Measurements from ENCODE around the gene CAMK2D.

CAMK2D gene

GRCh38 chr4:113499166-113499565 lies 262.4 kb downstream of the CAMK2D start:
- Histone ChIP-seq H3K9me3 (ENCODE audit: insufficient read depth, low read depth, low read length) (peaks cover 12% of the 10 kb centered on the region), H3K4me3 (ENCODE audit: low read length) (no peak overlapping the region), H3K4me1 (ENCODE audit: insufficient read depth, low read length) (no peaks in the 10 kb centered on the region), H3K27ac (ENCODE audit: low read depth, low read length) (no peak overlapping the region), H3K27me3 (ENCODE audit: insufficient read depth, low read length) (no peaks in the 10 kb centered on the region), H3K36me3 (ENCODE audit: insufficient read depth, low read length) (peaks cover 12% of the 10 kb centered on the region; the same call in 1 of the 2 replicates), H3K9ac (ENCODE audit: low read depth, low read length) (no peak overlapping the region)
- WGBS = 91% methylated on average over 1 of the region's 1 CpG

- Histone ChIP-seq H3K9ac (ENCODE audit: low read depth, low read length) (no peak overlapping the region), H3K9me3 (ENCODE audit: insufficient read depth, low read depth, low read length) (peaks cover 12% of the 10 kb centered on the region), H3K4me1 (ENCODE audit: insufficient read depth, low read length) (no peaks in the 10 kb centered on the region), H3K4me3 (ENCODE audit: low read length) (no peak overlapping the region), H3K36me3 (ENCODE audit: insufficient read depth, low read length) (peaks cover 12% of the 10 kb centered on the region; the same call in 1 of the 2 replicates), H3K27ac (ENCODE audit: low read depth, low read length) (no peak overlapping the region), H3K27me3 (ENCODE audit: insufficient read depth, low read length) (no peaks in the 10 kb centered on the region)
- WGBS = 92% methylated on average over 3 of the region's 3 CpGs
Observed at GRCh38 chr4:113497154-113497884, 264.2 kb downstream of the CAMK2D start.

GRCh38 chr4:113496698-113497097 lies 264.8 kb downstream of the CAMK2D start:
- WGBS = 50% methylated on average over 2 of the region's 2 CpGs
- Histone ChIP-seq H3K27ac (ENCODE audit: low read depth, low read length) (no peak overlapping the region), H3K4me1 (ENCODE audit: insufficient read depth, low read length) (no peaks in the 10 kb centered on the region), H3K9me3 (ENCODE audit: insufficient read depth, low read depth, low read length) (peaks cover 12% of the 10 kb centered on the region), H3K27me3 (ENCODE audit: insufficient read depth, low read length) (no peaks in the 10 kb centered on the region), H3K36me3 (ENCODE audit: insufficient read depth, low read length) (peaks cover 12% of the 10 kb centered on the region; the same call in 1 of the 2 replicates), H3K9ac (ENCODE audit: low read depth, low read length) (no peak overlapping the region), H3K4me3 (ENCODE audit: low read length) (no peak overlapping the region)

GRCh38 chr4:113495790-113496189 lies 265.7 kb downstream of the CAMK2D start:
- peaks cover 12% of the 10 kb centered on the region; the same call in 1 of the 2 replicates for H3K36me3 ChIP-seq (ENCODE audit: insufficient read depth, low read length)
- no peak overlapping the region for H3K27ac ChIP-seq (ENCODE audit: low read depth, low read length)
- no peaks in the 10 kb centered on the region for H3K4me1 ChIP-seq (ENCODE audit: insufficient read depth, low read length)
- WGBS = 95% methylated on average over 6 of the region's 6 CpGs
- H3K9me3 ChIP-seq (ENCODE audit: insufficient read depth, low read depth, low read length) = peaks cover 12% of the 10 kb centered on the region
- H3K9ac ChIP-seq (ENCODE audit: low read depth, low read length) = no peak overlapping the region
- no peaks in the 10 kb centered on the region for H3K27me3 ChIP-seq (ENCODE audit: insufficient read depth, low read length)
- H3K4me3 ChIP-seq (ENCODE audit: low read length) = no peak overlapping the region

- no peak overlapping the region for H3K4me3 ChIP-seq (ENCODE audit: low read length)
- H3K4me1 ChIP-seq (ENCODE audit: insufficient read depth, low read length) = no peaks in the 10 kb centered on the region
- no peaks in the 10 kb centered on the region for H3K9me3 ChIP-seq (ENCODE audit: insufficient read depth, low read depth, low read length)
- H3K36me3 ChIP-seq (ENCODE audit: insufficient read depth, low read length) = no peaks in the 10 kb centered on the region; the same call in 1 of the 2 replicates
- no peak overlapping the region for H3K27ac ChIP-seq (ENCODE audit: low read depth, low read length)
- no peaks in the 10 kb centered on the region for H3K27me3 ChIP-seq (ENCODE audit: insufficient read depth, low read length)
- H3K9ac ChIP-seq (ENCODE audit: low read depth, low read length) = no peak overlapping the region
- 96% methylated on average over 6 of the region's 6 CpGs for WGBS
Observed at GRCh38 chr4:113483131-113483530, 278.4 kb downstream of the CAMK2D start.

GRCh38 chr4:113482325-113482724 lies 279.2 kb downstream of the CAMK2D start:
- Histone ChIP-seq H3K4me1 (ENCODE audit: insufficient read depth, low read length) (no peaks in the 10 kb centered on the region), H3K36me3 (ENCODE audit: insufficient read depth, low read length) (no peaks in the 10 kb centered on the region; the same call in 1 of the 2 replicates), H3K9me3 (ENCODE audit: insufficient read depth, low read depth, low read length) (peaks cover 6% of the 10 kb centered on the region; the same call in 1 of the 2 replicates), H3K9ac (ENCODE audit: low read depth, low read length) (no peak overlapping the region), H3K27me3 (ENCODE audit: insufficient read depth, low read length) (no peaks in the 10 kb centered on the region), H3K27ac (ENCODE audit: low read depth, low read length) (no peak overlapping the region), H3K4me3 (ENCODE audit: low read length) (no peak overlapping the region)

GRCh38 chr4:113481820-113482219 lies 279.7 kb downstream of the CAMK2D start:
- H3K36me3 ChIP-seq (ENCODE audit: insufficient read depth, low read length) = peaks cover 3% of the 10 kb centered on the region; the same call in 1 of the 2 replicates
- no peak overlapping the region for H3K27ac ChIP-seq (ENCODE audit: low read depth, low read length)
- H3K4me1 ChIP-seq (ENCODE audit: insufficient read depth, low read length) = no peaks in the 10 kb centered on the region
- H3K4me3 ChIP-seq (ENCODE audit: low read length) = no peak overlapping the region
- no peaks in the 10 kb centered on the region for H3K27me3 ChIP-seq (ENCODE audit: insufficient read depth, low read length)
- H3K9ac ChIP-seq (ENCODE audit: low read depth, low read length) = no peak overlapping the region
- H3K9me3 ChIP-seq (ENCODE audit: insufficient read depth, low read depth, low read length) = peaks cover 9% of the 10 kb centered on the region

GRCh38 chr4:113480109-113480508 lies 281.4 kb downstream of the CAMK2D start:
- peaks cover 3% of the 10 kb centered on the region; the same call in 1 of the 2 replicates for H3K36me3 ChIP-seq (ENCODE audit: insufficient read depth, low read length)
- no peak overlapping the region for H3K4me3 ChIP-seq (ENCODE audit: low read length)
- no peaks in the 10 kb centered on the region for H3K4me1 ChIP-seq (ENCODE audit: insufficient read depth, low read length)
- no peaks in the 10 kb centered on the region for H3K27me3 ChIP-seq (ENCODE audit: insufficient read depth, low read length)
- no peak overlapping the region for H3K27ac ChIP-seq (ENCODE audit: low read depth, low read length)
- no peak overlapping the region for H3K9ac ChIP-seq (ENCODE audit: low read depth, low read length)
- peaks cover 13% of the 10 kb centered on the region for H3K9me3 ChIP-seq (ENCODE audit: insufficient read depth, low read depth, low read length)
- 91% methylated on average over 11 of the region's 12 CpGs for WGBS

GRCh38 chr4:113478032-113478431 lies 283.5 kb downstream of the CAMK2D start:
- H3K9me3 ChIP-seq (ENCODE audit: insufficient read depth, low read depth, low read length) = peaks cover 13% of the 10 kb centered on the region
- 96% methylated on average over 2 of the region's 2 CpGs for WGBS
- no peak overlapping the region for H3K9ac ChIP-seq (ENCODE audit: low read depth, low read length)
- H3K4me1 ChIP-seq (ENCODE audit: insufficient read depth, low read length) = no peaks in the 10 kb centered on the region
- H3K27me3 ChIP-seq (ENCODE audit: insufficient read depth, low read length) = no peaks in the 10 kb centered on the region
- no peak overlapping the region for H3K4me3 ChIP-seq (ENCODE audit: low read length)
- H3K27ac ChIP-seq (ENCODE audit: low read depth, low read length) = no peak overlapping the region
- H3K36me3 ChIP-seq (ENCODE audit: insufficient read depth, low read length) = peaks cover 3% of the 10 kb centered on the region; the same call in 1 of the 2 replicates

GRCh38 chr4:113476800-113477199 lies 284.7 kb downstream of the CAMK2D start:
- no peak overlapping the region for H3K27ac ChIP-seq (ENCODE audit: low read depth, low read length)
- peaks cover 13% of the 10 kb centered on the region for H3K9me3 ChIP-seq (ENCODE audit: insufficient read depth, low read depth, low read length)
- no peak overlapping the region for H3K9ac ChIP-seq (ENCODE audit: low read depth, low read length)
- no peaks in the 10 kb centered on the region for H3K4me1 ChIP-seq (ENCODE audit: insufficient read depth, low read length)
- H3K4me3 ChIP-seq (ENCODE audit: low read length) = no peak overlapping the region
- H3K27me3 ChIP-seq (ENCODE audit: insufficient read depth, low read length) = no peaks in the 10 kb centered on the region
- H3K36me3 ChIP-seq (ENCODE audit: insufficient read depth, low read length) = peaks cover 3% of the 10 kb centered on the region; the same call in 1 of the 2 replicates
- WGBS = 98% methylated on average over 2 of the region's 2 CpGs

GRCh38 chr4:113474017-113474416 lies 287.5 kb downstream of the CAMK2D start:
- H3K27ac ChIP-seq (ENCODE audit: low read depth, low read length) = no peak overlapping the region
- peaks cover 10% of the 10 kb centered on the region for H3K4me1 ChIP-seq (ENCODE audit: insufficient read depth, low read length)
- peaks cover 13% of the 10 kb centered on the region for H3K9me3 ChIP-seq (ENCODE audit: insufficient read depth, low read depth, low read length)
- H3K27me3 ChIP-seq (ENCODE audit: insufficient read depth, low read length) = no peaks in the 10 kb centered on the region
- no peak overlapping the region for H3K4me3 ChIP-seq (ENCODE audit: low read length)
- H3K36me3 ChIP-seq (ENCODE audit: insufficient read depth, low read length) = 0 out of 2 replicates have a peak, but pooled peaks cover 3% of the 10 kb centered on the region
- H3K9ac ChIP-seq (ENCODE audit: low read depth, low read length) = no peak overlapping the region
